HG02938 (cell line): Measurements from ENCODE around the gene SSBP3.
"Not testable (repeated sequence)": the region's sequence is repeated elsewhere in the genome, so short reads cannot be mapped to it uniquely, and the experiment has no call there.

Experiments
- ATAC-seq: cut with Tn5 transposase; IDR thresholded peaks from one replicate; pipeline ENCODE4 v1.9.1; 2021; ENCODE audit warnings: mild to moderate bottlenecking, moderate library complexity; ENCODE audit not compliant: unreplicated experiment

Gene SSBP3

GRCh38 chr1:54253480-54253879, 152.7 kb downstream of the SSBP3 start:
- no peak for ATAC-seq

- ATAC-seq, result no peak
These were observed 153.7 kb downstream of the SSBP3 start for GRCh38 chr1:54252371-54252936.

- no peak for ATAC-seq
These were observed 155.5 kb downstream of the SSBP3 start for GRCh38 chr1:54250670-54251069.

GRCh38 chr1:54249819-54250435, 156.3 kb downstream of the SSBP3 start:
- no peak for ATAC-seq

GRCh38 chr1:54248966-54249365, 157.2 kb downstream of the SSBP3 start:
- ATAC-seq, result no peak

GRCh38 chr1:54247863-54248515, 158.2 kb downstream of the SSBP3 start:
- no peak for ATAC-seq

GRCh38 chr1:54246116-54246721, 160.0 kb downstream of the SSBP3 start:
- no peak for ATAC-seq

- no peak for ATAC-seq
These were observed 160.7 kb downstream of the SSBP3 start for GRCh38 chr1:54245501-54245900.

- no peak for ATAC-seq
These were observed 161.5 kb downstream of the SSBP3 start for GRCh38 chr1:54244655-54245054.

GRCh38 chr1:54243022-54243421, 163.2 kb downstream of the SSBP3 start:
- ATAC-seq, result no peak

GRCh38 chr1:54241364-54241763, 164.8 kb downstream of the SSBP3 start:
- no peak for ATAC-seq

- ATAC-seq, result no peak
These were observed 165.4 kb downstream of the SSBP3 start for GRCh38 chr1:54240741-54241335.

GRCh38 chr1:54239631-54240031, 166.6 kb downstream of the SSBP3 start:
- no peak for ATAC-seq

GRCh38 chr1:54239035-54239383, 167.2 kb downstream of the SSBP3 start:
- ATAC-seq, result no peak

- no peak for ATAC-seq
These were observed 167.7 kb downstream of the SSBP3 start for GRCh38 chr1:54238353-54239034.

- ATAC-seq, result no peak
These were observed 168.6 kb downstream of the SSBP3 start for GRCh38 chr1:54237586-54237985.

GRCh38 chr1:54234284-54234683, 171.9 kb downstream of the SSBP3 start:
- no peak for ATAC-seq

GRCh38 chr1:54233196-54233595, 173.0 kb downstream of the SSBP3 start:
- not testable (repeated sequence) for ATAC-seq

- no peak for ATAC-seq
These were observed 175.5 kb downstream of the SSBP3 start for GRCh38 chr1:54230507-54231339.

- no peak for ATAC-seq
These were observed 176.8 kb downstream of the SSBP3 start for GRCh38 chr1:54229281-54229891.
